COLO668 (cell line): ENCODE data around the gene RBBP8NL.
A peak's percentile ranks its signal among the peaks of the same experiment; 100 is the strongest.

Source experiments
- DNase-seq: peaks from one replicate; lab custom pipeline; 2025; ENCODE audit not compliant: unreplicated experiment; lab: John Stamatoyannopoulos, UW

The RBBP8NL gene

GRCh38 chr20:62408640-62409039, 18.7 kb downstream of the RBBP8NL start:
- DNase-seq: no peak

- peak; percentile 46 for DNase-seq
Measured at GRCh38 chr20:62408055-62408454, 19.3 kb downstream of the RBBP8NL start.

GRCh38 chr20:62407221-62407992, 19.9 kb downstream of the RBBP8NL start, which contains the start of gene CABLES2:
Gene CABLES2 (minus strand): TSS chr20:62407285. CDS start chr20:62407276, 9 bp downstream.
- DNase-seq: peak; percentile 98

- DNase-seq: no peak
Measured at GRCh38 chr20:62406635-62407176, 20.6 kb downstream of the RBBP8NL start.

GRCh38 chr20:62405981-62406513, 21.3 kb downstream of the RBBP8NL start:
- peak; percentile 12 for DNase-seq

GRCh38 chr20:62405108-62405980, 22.0 kb downstream of the RBBP8NL start:
- peak; percentile 49 for DNase-seq

- no peak for DNase-seq
Measured at GRCh38 chr20:62404761-62405107, 22.6 kb downstream of the RBBP8NL start.

- no peak for DNase-seq
Measured at GRCh38 chr20:62404112-62404665, 23.1 kb downstream of the RBBP8NL start.

- DNase-seq: no peak
Measured at GRCh38 chr20:62403331-62403730, 24.0 kb downstream of the RBBP8NL start.

- DNase-seq: no peak
Measured at GRCh38 chr20:62402456-62403150, 24.7 kb downstream of the RBBP8NL start.

GRCh38 chr20:62401331-62401779, 26.0 kb downstream of the RBBP8NL start:
- no peak for DNase-seq

- DNase-seq: no peak
Measured at GRCh38 chr20:62400541-62400940, 26.8 kb downstream of the RBBP8NL start.

- DNase-seq: peak; percentile 77
Measured at GRCh38 chr20:62400021-62400420, 27.3 kb downstream of the RBBP8NL start.

GRCh38 chr20:62398120-62398821, 29.1 kb downstream of the RBBP8NL start:
- DNase-seq: no peak

GRCh38 chr20:62396367-62397239, 30.7 kb downstream of the RBBP8NL start:
- DNase-seq: no peak

- no peak for DNase-seq
Measured at GRCh38 chr20:62395311-62396242, 31.8 kb downstream of the RBBP8NL start.

GRCh38 chr20:62394248-62395245, 32.8 kb downstream of the RBBP8NL start:
- no peak for DNase-seq
